Hepatic stellate cell (primary cell): ENCODE results near the gene SLA2.
"Not testable (repeated sequence)": the region's sequence is repeated elsewhere in the genome, so short reads cannot be mapped to it uniquely, and the experiment has no call there.

Experiments used
- DNase-seq: peaks from one replicate; pipeline ENCODE4 v3.0.0; 2011; ENCODE audit warnings: low spot score

SLA2 gene

DNA sequence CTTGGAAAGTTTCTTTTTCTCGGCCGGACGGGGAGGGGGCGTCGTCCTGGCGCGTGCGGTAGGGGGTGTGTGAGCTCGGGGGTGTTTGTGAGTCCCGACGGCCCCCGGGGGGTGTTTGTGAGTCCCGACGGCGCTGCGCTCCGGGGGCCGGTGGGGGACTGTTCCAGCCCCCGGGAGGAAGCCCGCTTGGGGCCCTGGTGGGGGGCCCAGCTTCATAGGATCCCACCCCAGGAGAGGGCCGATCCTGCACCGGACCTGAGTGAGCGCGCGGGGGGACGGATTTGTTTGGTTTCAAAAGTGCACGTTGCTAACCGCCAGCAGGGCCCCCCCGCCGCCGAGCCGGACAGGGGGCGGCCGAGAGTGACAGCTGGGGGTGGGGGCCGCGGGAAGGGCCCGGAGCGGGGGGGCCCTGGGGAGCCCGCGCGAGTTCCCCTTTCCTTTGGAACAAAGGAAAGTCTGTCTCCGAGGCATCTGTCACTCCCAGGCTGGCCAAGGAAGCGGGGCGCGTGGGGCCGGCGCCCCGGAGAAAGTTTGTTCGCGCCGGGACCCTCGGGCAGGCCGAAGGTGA lies 72.1 kb downstream of the SLA2 start:
- DNase-seq: no peak

DNA sequence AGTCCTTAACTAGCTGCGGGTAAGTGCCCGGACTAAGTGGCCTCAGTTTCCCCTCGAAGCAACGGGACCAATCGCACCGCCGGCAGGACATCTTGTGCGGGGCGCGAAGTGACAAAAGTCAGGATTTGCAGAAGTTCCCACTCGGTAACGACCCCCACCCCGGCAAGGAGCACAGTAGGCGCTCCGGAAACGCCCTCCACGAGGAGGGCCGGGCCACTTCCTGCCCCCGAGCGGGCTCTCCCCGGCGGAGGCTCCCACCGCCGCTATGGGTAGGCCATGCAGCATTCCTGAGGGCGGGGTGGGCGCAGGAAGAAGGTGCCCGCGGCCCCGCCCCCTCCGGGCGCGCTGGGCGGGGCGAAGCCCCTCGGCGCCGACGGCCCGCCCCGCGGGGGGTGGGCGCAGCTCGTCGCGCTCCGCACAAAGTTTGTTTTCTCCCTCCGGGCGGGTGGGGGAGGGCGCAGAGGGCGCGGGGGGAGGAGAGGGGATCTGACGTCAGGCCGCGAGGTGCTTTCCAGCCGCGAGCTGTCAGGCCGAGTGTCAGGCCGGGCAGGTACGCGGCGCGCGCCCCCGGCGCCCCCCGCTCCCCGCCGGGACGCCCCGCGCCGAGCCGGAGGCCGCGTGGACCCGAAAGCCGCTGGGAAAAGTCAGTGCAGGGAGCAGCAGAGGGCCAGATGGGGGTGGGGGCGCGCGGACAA lies 72.7 kb downstream of the SLA2 start, which contains the start of gene TGIF2:
TSS of gene TGIF2 (plus strand) at position 495 of the 695 bp plus-strand sequence. CDS start 5,178 bp downstream, outside the sequence.
- peak; percentile 89 for DNase-seq

DNA sequence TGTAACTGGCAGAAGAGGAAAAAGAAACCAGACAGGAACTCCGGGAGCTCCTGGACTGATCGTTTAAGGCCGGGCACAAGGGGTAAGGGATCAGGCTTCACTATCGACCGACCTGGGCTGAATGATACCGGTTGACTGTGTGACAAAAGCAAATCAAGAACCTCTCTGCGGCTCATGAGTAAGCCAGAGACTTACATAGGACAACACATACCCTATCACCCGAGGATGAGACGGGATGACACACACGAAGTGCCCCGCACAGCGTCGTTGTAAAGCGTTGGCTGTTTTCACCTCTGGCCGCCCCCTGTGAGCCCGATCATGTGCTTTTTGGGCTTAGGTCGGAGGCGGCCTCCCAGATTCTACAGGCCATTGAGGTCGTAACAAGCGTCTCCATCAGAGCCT lies 73.3 kb downstream of the SLA2 start:
- no peak for DNase-seq

- DNase-seq: no peak
Observed at GRCh38 chr20:36571564-36572504, 74.2 kb downstream of the SLA2 start.

DNA sequence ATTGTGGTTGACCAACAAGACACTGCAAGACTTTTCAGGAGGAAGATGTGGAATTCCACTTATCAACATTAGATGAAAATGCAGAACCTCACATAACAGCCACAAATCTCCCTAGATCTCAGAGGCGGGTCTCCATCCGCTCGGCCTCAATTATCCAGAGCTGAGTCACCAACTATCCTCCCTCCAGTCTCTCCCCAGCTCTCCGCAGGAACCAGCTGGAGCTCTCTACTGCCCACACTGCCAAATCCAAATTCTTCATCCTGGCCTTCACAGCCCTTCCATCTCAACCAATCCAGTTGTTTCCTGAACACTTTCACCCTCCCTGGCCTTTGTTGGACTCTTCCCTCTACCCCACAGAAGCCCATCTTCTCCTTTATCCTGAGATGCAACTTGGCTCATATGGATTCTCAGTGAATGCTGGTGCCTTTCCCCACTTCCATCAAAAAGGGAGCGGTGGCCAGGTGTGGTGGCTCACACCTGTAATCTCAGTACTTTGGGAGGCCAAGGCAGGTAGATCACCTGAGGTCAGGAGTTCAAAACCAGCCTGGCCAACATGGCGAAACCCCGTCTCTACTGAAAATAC lies 76.1 kb downstream of the SLA2 start:
- DNase-seq: peak; percentile 77

DNA sequence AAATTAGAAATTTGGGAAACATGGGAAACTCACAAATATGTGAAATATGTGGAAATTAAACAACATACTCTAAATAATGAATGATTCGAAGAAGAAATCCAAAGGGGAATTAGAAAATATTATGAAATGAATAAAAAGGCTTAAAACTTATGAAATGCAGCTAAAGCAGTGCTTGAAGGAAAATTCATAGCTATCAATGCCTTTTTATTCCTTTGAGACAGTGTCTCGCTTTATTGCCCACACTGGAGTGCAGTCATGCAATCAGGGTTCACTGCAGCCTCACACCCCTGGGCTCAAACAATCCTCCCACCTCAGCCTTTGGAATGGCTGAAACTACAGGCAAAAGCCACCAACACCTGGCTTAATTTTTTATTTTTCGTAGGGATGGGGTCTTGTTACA lies 80.5 kb downstream of the SLA2 start:
- no peak for DNase-seq

DNA sequence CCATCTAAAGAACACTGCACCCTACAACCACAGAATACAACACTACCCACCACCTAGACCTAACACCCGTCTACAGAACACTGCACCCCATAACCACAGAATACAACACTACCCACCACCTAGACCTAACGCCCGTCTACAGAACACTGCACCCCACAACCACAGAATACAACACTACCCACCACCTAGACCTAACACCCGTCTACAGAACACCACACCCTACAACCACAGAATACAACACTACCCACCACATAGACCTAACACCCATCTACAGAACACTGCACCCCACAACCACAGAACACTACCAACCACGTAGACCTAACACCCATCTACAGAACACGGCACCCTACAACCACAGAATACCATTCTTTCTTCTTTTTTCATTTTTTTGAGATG lies 81.3 kb downstream of the SLA2 start:
- not testable (repeated sequence) for DNase-seq

DNA sequence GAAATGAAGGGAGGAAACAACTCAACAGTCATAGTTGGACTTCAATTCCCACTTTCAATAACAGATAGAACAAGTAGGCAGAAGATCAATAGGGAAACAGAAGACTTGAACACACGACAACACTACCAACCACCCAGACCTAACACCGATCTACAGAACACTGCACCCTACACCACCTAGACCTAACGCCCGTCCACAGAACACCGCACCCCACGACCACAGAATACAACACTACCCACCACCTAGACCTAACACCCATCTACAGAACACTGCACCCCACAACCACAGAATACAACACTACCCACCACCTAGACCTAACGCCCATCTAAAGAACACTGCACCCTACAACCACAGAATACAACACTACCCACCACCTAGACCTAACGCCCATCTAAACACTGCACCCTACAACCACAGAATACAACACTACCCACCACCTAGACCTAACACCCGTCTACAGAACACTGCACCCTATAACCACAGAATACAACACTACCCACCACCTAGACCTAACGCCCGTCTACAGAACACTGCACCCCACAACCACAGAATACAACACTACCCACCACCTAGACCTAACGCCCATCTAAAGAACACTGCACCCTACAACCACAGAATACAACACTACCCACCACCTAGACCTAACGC lies 81.8 kb downstream of the SLA2 start:
- not testable (repeated sequence) for DNase-seq

GRCh38 chr20:36563374-36563773 lies 82.6 kb downstream of the SLA2 start:
- no peak for DNase-seq

GRCh38 chr20:36562724-36563123 lies 83.3 kb downstream of the SLA2 start:
- no peak for DNase-seq
